BE2C (cell line): ENCODE results near the gene HCFC1.
A peak's percentile ranks its signal among the peaks of the same experiment; 100 is the strongest.

Source experiments
- DNase-seq: peaks from one replicate; pipeline ENCODE4 v3.0.0-alpha.2; 2020
- H3K27me3 ChIP-seq: fragments of 250-450 bp; sonication (Bioruptor Pico); 2 replicates; pipeline ENCODE4 v1.5.1; 2020; ENCODE audit warnings: mild to moderate bottlenecking
- H3K36me3 ChIP-seq: fragments of 250-450 bp; sonication (Bioruptor Pico); 2 replicates; pipeline ENCODE4 v1.5.1; 2020; ENCODE audit warnings: mild to moderate bottlenecking
- H3K4me1 ChIP-seq: fragments of 250-450 bp; sonication (Bioruptor Pico); 2 replicates; pipeline ENCODE4 v1.5.1; 2020
- H3K4me3 ChIP-seq: 2 replicates; pipeline ENCODE4 v1.5.1; 2011; ENCODE audit warnings: low read depth, low read length
- H3K9me3 ChIP-seq: fragments of 250-450 bp; sonication (Bioruptor Pico); 2 replicates; pipeline ENCODE4 v1.5.1; 2020
- TF ChIP-seq, protein P1 (sequence below): IDR thresholded peaks from 2 replicates; pipeline ENCODE4 v1.5.1; 2012; ENCODE audit warnings: mild to moderate bottlenecking, low read depth, low read length

HCFC1 gene

DNA sequence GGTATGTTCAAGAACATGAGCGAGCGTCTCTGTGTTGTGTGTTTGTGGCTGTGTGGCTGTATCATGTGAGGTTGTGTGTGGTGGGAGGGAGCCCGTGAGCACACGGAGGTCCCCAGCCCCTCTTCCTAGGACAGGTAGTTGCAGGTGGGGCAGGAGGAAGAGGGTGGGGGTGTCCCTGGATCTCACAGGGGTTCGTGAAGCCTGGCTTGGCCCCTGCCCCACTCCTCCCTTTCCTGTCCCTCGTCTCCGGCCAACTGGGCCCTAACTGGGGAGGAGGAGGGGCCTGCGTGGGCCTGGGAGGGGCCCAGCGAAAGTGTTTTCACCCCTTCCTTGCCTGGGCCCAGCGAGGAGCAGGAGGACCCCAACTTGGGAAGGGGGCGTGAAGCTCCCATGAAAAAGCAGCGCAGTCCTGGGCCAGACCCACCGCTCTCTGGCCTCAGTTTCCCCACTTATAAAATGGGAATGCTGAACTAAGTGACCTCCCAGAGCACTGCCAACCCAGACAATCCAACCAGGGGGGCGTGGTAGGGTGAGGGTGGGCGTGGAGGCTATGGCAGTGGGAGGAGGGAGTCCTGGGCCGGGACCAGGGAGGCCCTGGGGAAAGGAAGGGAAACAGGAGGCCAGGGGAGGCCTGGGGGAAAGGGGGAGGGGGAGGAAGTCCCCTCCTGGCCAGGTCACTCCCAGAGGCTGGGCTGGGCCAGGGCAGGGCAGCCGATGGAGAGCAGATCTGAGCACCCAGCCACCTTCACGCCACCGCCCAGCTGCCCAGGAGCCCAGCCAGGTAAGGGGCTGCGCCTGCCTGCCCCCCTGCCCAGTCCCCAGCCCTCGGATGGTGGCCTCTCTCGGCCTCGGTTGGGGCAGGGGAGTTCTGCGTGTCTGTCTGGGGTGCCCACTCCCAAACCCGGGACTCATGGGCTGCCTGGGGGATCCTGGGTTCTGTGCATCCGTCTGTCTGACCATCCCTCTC is 67.3 kb downstream of the HCFC1 start, which contains the start of gene AVPR2:
AVPR2 (plus strand) TSS at position 683 of the 967 bp plus-strand sequence. CDS start 473 bp downstream, outside the sequence.
- no peaks in the 10 kb centered on the region for H3K9me3 ChIP-seq
- TF ChIP-seq, protein P1, sequence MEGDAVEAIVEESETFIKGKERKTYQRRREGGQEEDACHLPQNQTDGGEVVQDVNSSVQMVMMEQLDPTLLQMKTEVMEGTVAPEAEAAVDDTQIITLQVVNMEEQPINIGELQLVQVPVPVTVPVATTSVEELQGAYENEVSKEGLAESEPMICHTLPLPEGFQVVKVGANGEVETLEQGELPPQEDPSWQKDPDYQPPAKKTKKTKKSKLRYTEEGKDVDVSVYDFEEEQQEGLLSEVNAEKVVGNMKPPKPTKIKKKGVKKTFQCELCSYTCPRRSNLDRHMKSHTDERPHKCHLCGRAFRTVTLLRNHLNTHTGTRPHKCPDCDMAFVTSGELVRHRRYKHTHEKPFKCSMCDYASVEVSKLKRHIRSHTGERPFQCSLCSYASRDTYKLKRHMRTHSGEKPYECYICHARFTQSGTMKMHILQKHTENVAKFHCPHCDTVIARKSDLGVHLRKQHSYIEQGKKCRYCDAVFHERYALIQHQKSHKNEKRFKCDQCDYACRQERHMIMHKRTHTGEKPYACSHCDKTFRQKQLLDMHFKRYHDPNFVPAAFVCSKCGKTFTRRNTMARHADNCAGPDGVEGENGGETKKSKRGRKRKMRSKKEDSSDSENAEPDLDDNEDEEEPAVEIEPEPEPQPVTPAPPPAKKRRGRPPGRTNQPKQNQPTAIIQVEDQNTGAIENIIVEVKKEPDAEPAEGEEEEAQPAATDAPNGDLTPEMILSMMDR: no peak
- no peaks in the 10 kb centered on the region for H3K36me3 ChIP-seq
- no peak within 1 kb of the TSS for H3K4me3 ChIP-seq
- peaks cover 31% of the 10 kb centered on the region for H3K4me1 ChIP-seq
- no peak for DNase-seq
- no peaks in the 10 kb centered on the region for H3K27me3 ChIP-seq

- no peak for DNase-seq
- Histone ChIP-seq H3K4me3 (no peak overlapping the region), H3K9me3 (no peaks in the 10 kb centered on the region), H3K36me3 (no peaks in the 10 kb centered on the region), H3K27me3 (no peaks in the 10 kb centered on the region), H3K4me1 (peaks cover 25% of the 10 kb centered on the region)
- TF ChIP-seq, protein P1: no peak
Observed at GRCh38 chrX:153903238-153903980, 68.2 kb downstream of the HCFC1 start.

GRCh38 chrX:153902385-153902784 is 69.2 kb downstream of the HCFC1 start:
- Histone ChIP-seq H3K4me1 (peaks cover 25% of the 10 kb centered on the region), H3K4me3 (no peak overlapping the region), H3K36me3 (no peaks in the 10 kb centered on the region), H3K9me3 (no peaks in the 10 kb centered on the region), H3K27me3 (no peaks in the 10 kb centered on the region)
- TF ChIP-seq, protein P1: no peak
- peak; percentile 65 for DNase-seq

GRCh38 chrX:153901753-153902140 is 69.9 kb downstream of the HCFC1 start:
- no peaks in the 10 kb centered on the region for H3K9me3 ChIP-seq
- H3K4me3 ChIP-seq: no peak overlapping the region
- no peaks in the 10 kb centered on the region for H3K36me3 ChIP-seq
- TF ChIP-seq, protein P1: no peak
- DNase-seq: no peak
- peaks cover 25% of the 10 kb centered on the region for H3K4me1 ChIP-seq
- H3K27me3 ChIP-seq: no peaks in the 10 kb centered on the region

- Histone ChIP-seq H3K4me3 (no peak overlapping the region), H3K27me3 (no peaks in the 10 kb centered on the region)
Observed at GRCh38 chrX:153900831-153901752, 70.5 kb downstream of the HCFC1 start.

More at GRCh38 chrX:153900831-153901752, 70.5 kb downstream of the HCFC1 start:
- Histone ChIP-seq H3K36me3 (no peaks in the 10 kb centered on the region), H3K4me1 (peaks cover 25% of the 10 kb centered on the region), H3K9me3 (no peaks in the 10 kb centered on the region)
- TF ChIP-seq, protein P1: no peak
- DNase-seq: peak; percentile 80
